Esophagus squamous epithelium (tissue), 4 donors: Measurements from ENCODE around the gene BRAF.

Source experiments
- CTCF ChIP-seq, 6 experiments: fragments of 450-650 bp in 4 of 6; fragments of 200-600 bp in 2 of 6; sonication (generic) in 2 of 6; IDR thresholded peaks; one replicate each; pipeline ENCODE4 v1.5.1; 2016 to 2019; ENCODE audit warnings: antibody characterized with exemption in 6 of 6, mild to moderate bottlenecking in 4 of 6, moderate library complexity in 4 of 6
- POLR2A ChIP-seq, 4 donors: fragments of 450-650 bp; IDR thresholded peaks; one replicate each; pipeline ENCODE4 v1.6.1; 2017; ENCODE audit warnings: antibody characterized with exemption in 4 of 4, mild to moderate bottlenecking in 4 of 4, moderate library complexity in 3 of 4

DNA sequence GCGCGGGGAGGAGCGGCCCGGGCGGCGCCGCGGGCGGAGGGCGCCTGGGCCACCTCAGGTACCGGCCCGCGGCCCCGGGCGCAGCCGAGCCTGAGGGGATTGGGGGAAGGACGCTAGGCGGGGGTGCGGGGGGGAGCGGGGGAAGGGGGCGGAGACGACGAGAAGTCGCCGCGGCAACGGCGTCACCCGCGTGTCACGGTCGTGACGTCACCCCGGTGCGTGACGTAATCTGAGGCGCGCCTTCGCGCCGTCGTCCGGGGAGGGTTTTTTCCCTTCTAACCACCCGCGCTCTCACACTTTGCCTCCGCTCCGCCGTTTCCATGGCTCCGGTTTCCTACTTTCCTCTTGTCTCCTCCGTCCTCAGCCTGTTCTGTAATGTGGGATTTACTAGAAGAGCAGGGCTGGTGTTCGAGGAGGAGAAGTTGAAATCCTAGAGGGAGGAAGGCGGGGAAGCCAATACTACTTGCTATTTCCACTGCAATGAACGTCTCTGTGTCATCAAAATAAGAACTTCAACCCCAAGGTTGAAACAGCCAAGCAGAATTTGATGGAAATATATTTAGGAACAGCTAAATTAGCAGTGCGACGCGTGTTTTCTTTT is at the start of gene BRAF:
- no peak for TF ChIP-seq CTCF (IDR thresholded peaks at IDR 0.05)
- peak in 1 of 4 donors; percentile 19 for TF ChIP-seq POLR2A (IDR thresholded peaks at IDR 0.05)
